Breast epithelium (tissue), 4 donors: Measurements from ENCODE around the gene PGP. TPM values are rescaled to one million over a fixed set of nuclear protein-coding genes. Genes with fewer than 3 reads are reported as not detected.

ENCODE experiments used
- DNase-seq, 2 donors: peaks; one replicate each; pipeline ENCODE4 v3.0.0-alpha.2; 2019; ENCODE audit warnings: low spot score in 2 of 2
- H3K27ac ChIP-seq, 2 donors: fragments of 200-600 bp; sonication (generic) in 1 of 2; one replicate each; pipeline ENCODE4 v1.5.1; 2016 to 2019; ENCODE audit warnings: mild to moderate bottlenecking in 1 of 2
- H3K27me3 ChIP-seq, 2 donors: fragments of 200-600 bp; sonication (generic) in 1 of 2; one replicate each; pipeline versions ENCODE4 v1.5.1 to v1.6.0; 2017 to 2019; ENCODE audit warnings: control low read depth in 1 of 2, mild to moderate bottlenecking in 1 of 2
- H3K36me3 ChIP-seq: fragments of 200-600 bp; one replicate; pipeline ENCODE4 v1.5.1; 2019
- H3K4me1 ChIP-seq, 2 donors: fragments of 200-600 bp; sonication (generic); one replicate each; pipeline ENCODE4 v1.5.1; 2016 to 2019; ENCODE audit warnings: control low read depth in 1 of 2
- H3K4me3 ChIP-seq, 3 donors: fragments of 200-600 bp; sonication (generic); 1 replicate in 2 of 3; 2 replicates in 1 of 3; pipeline ENCODE4 v1.5.1; 2016 to 2019; ENCODE audit warnings: mild to moderate bottlenecking in 3 of 3, moderate library complexity in 2 of 3
- H3K9me3 ChIP-seq, 2 donors: fragments of 200-600 bp; sonication (generic) in 1 of 2; one replicate each; pipeline ENCODE4 v1.5.1; 2016 to 2019; ENCODE audit warnings: control low read depth in 1 of 2
- CTCF ChIP-seq, 3 donors: fragments of 450-650 bp; IDR thresholded peaks; one replicate each; pipeline ENCODE4 v1.5.1; 2016 to 2017; ENCODE audit warnings: antibody characterized with exemption in 3 of 3, mild to moderate bottlenecking in 3 of 3, moderate library complexity in 3 of 3
- POLR2A ChIP-seq: fragments of 450-650 bp; IDR thresholded peaks from one replicate; pipeline ENCODE4 v1.6.1; 2016; ENCODE audit warnings: antibody characterized with exemption, mild to moderate bottlenecking, moderate library complexity
- POLR2AphosphoS5 ChIP-seq, 3 donors: sonication (generic); formaldehyde crosslinking; IDR thresholded peaks; one replicate each; pipeline ENCODE4 v1.6.1; 2017; ENCODE audit warnings: antibody characterized with exemption in 3 of 3
- intact Hi-C: fragments of 100-400 bp; cut with DNase I; formaldehyde crosslinking; loops from one replicate; pipeline ENCODE4 v1.15.1; 2023; ENCODE audit warnings: low total_unique reads
- total RNA-seq, 3 donors: library from RNA; depleted of rRNA; stranded (reverse); fragments of >200 nt; gene quantifications; one replicate each; pipeline ENCODE4 v1.1.0, GENCODE V29; 2016

Gene PGP
- total RNA-seq, 3 donors from 2014 or later, result 9.1 to 14.7 (median 12.9) TPM

GRCh38 chr16:2191446-2191706 is 23.3 kb downstream of the PGP start:
- peaks cover 5 to 14% of the 10 kb centered on the region in 2 donors for H3K4me1 ChIP-seq
- TF ChIP-seq POLR2AphosphoS5 (IDR thresholded peaks at IDR 0.05) (no peak), POLR2A (no peak), CTCF (IDR thresholded peaks at IDR 0.05) (no peak)
- H3K9me3 ChIP-seq, result no peaks in the 10 kb centered on the region
- DNase-seq, result no peak
- H3K4me3 ChIP-seq, result no peak overlapping the region
- H3K36me3 ChIP-seq, result no peaks in the 10 kb centered on the region
- intact Hi-C loops, result no loop called here
- no peak overlapping the region for H3K27ac ChIP-seq
- H3K27me3 ChIP-seq, result no peaks in the 10 kb centered on the region

DNA sequence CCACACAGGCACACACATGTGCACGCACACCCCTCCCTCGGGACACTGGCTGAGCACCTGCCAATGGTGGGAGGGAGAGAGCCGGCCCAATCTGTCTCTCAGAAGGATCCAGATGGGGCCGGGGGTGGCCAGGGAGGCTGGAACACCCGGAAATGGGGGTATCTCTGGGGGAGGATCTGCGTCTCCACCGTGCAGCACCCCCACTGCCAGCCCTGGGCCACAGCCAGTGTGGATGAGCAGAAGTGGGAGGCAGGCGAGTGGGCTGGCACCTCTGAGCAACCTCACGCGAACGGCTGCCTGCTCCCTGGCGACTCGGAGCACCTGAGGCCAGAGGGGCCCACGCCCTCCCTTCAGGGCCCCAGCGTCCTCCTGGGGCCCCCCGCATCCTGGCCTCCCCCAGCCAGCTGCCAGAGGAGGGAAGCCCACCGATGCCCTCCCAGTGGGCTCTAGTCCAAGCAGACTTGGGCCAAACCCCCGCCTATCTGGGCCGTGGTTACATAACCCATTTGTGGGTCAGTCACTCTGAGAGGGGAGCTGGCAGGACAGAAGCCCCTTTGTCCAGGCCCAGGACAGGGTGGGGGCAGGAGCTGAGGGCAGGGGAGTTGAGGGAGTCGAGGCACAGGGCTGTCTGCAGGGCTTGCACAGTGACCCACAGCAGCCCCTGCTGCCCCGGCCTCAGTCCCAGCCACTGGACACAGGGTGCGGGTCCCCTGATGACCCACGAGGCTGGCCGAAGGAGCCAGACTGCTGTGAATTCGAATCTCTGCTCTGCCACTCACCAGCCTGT is 23.8 kb downstream of the PGP start:
- H3K9me3 ChIP-seq, result no peaks in the 10 kb centered on the region
- intact Hi-C loops, result no loop called here
- DNase-seq, result no peak
- no peak overlapping the region for H3K4me3 ChIP-seq
- H3K4me1 ChIP-seq, result peaks cover under 1 to 12% of the 10 kb centered on the region in 2 donors
- TF ChIP-seq POLR2A (no peak), POLR2AphosphoS5 (IDR thresholded peaks at IDR 0.05) (no peak), CTCF (IDR thresholded peaks at IDR 0.05) (no peak)
- H3K27ac ChIP-seq, result no peak overlapping the region
- H3K27me3 ChIP-seq, result no peaks in the 10 kb centered on the region
- no peaks in the 10 kb centered on the region for H3K36me3 ChIP-seq

DNA sequence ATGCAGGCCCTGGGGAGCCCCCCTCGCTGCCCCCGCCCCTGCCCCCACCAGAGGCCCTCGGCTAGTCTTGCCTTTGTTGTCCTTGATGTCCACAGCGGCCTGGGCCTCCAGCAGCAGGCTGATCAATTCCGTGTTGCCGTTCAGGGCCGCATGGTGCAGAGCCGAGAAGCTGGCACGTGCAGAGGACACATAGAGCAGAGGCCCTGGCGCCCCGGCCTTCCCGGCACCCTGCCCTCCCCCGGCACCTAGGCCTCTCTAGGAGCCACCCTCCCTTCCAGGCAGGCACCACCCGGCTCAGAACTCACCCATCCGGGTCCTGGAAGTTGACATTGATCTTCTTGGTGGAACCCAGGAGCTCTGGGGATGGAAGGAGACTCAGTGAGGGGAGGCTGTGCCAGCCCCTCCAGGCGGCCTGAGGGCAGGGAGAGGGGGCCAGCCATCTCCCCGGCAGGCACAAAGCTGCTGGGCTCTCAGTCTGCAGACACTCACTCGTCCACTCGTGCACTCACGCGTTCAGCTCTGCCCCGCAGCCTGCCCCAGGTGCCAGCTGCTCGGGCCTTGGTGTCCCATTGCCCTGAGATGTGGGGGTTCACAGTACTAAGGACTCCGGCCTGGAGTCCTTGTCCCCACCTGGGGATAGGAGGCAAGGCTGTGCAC is 24.5 kb downstream of the PGP start:
- intact Hi-C loops, result no loop called here
- Histone ChIP-seq H3K4me3 (no peak overlapping the region), H3K36me3 (no peaks in the 10 kb centered on the region), H3K4me1 (peaks cover 0 to 5% of the 10 kb centered on the region in 2 donors), H3K27ac (no peak overlapping the region), H3K9me3 (no peaks in the 10 kb centered on the region), H3K27me3 (no peaks in the 10 kb centered on the region)
- no peak for DNase-seq
- TF ChIP-seq POLR2AphosphoS5 (IDR thresholded peaks at IDR 0.05) (no peak), POLR2A (no peak), CTCF (IDR thresholded peaks at IDR 0.05) (no peak)

DNA sequence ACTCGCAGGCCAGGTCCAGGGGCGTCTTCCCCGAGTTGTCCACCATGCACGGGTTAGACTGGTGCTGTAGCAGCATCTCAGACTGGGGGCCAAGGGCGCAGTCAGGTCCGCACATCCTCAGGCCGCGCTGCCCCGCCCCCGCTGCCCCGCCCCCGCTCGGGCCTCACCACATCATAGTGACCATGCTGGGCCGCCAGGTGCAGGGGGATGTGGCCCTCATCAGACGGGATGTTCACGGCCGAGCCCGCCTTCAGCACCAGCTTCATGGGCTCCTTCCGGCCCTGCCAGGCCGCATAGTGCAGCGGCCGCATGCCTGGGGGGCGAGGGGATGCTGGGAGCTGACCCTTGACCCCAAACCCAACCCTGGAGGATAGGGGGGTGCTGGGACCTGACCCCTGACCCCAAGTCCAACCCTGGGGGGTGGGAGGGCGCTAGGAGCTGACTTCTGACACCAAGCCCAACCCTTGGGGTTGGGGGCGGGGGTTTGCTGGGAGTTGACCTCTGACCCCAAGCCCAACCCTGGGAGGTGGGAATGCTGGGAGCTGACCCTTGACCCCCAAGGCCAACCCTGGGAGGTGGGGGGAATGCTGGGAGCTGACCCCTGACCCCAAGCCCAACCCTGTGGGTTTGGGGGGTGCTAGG is 25.3 kb downstream of the PGP start:
- H3K27ac ChIP-seq, result no peak overlapping the region
- H3K4me1 ChIP-seq, result no peaks in the 10 kb centered on the region
- H3K9me3 ChIP-seq, result no peaks in the 10 kb centered on the region
- H3K4me3 ChIP-seq, result no peak overlapping the region
- no peak for DNase-seq
- H3K36me3 ChIP-seq, result no peaks in the 10 kb centered on the region
- TF ChIP-seq POLR2AphosphoS5 (IDR thresholded peaks at IDR 0.05), result no peak
- no peak for TF ChIP-seq POLR2A
- no peak for TF ChIP-seq CTCF (IDR thresholded peaks at IDR 0.05)
- intact Hi-C loops, result no loop called here
- no peaks in the 10 kb centered on the region for H3K27me3 ChIP-seq

DNA sequence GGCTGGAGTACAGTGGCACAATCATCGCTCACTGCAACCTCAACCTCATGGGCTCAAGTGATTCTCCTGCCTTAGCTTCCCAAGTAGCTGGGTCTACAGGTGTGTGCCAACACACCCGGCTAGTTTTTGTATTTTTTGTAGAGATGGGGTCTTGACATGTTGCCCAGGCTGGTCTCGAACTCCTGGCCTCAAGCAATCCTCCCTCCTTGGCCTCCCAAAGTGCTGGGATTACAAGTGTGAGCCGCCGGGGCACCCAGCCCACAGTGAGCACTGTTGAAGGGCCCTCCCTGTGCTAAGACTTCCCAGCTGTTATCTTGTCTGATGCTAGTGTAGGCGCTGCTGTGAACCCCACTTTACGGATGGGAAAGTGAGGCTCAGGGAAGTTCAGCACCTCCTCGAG is 26.2 kb downstream of the PGP start:
- Histone ChIP-seq H3K9me3 (no peaks in the 10 kb centered on the region), H3K27me3 (no peaks in the 10 kb centered on the region), H3K4me1 (no peaks in the 10 kb centered on the region), H3K36me3 (no peaks in the 10 kb centered on the region), H3K4me3 (no peak overlapping the region), H3K27ac (no peak overlapping the region)
- TF ChIP-seq POLR2AphosphoS5 (IDR thresholded peaks at IDR 0.05) (no peak), POLR2A (no peak), CTCF (IDR thresholded peaks at IDR 0.05) (no peak)
- intact Hi-C loops, result no loop called here
- DNase-seq, result no peak
